Measurements from ENCODE around the gene KISS1.

KISS1 gene

DNA sequence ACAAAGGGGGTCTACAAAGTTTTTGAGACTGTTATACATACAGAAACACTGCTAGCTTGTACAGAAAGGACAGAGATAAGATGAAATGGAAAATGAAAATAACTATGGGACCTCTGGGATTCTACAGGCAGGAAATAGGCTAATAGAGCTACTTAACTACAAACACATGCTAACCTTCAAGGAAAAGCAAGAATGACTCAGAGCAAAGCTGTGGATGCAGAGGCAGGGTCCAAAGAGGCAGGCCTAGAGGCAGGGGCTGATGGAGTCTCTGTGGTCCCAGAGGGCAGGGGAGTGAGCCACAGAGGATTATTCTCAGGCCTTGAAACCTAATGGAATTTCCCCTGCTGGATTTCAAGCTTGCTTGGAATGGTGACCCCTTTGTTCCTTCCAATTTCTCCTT lies 36.2 kb upstream of the KISS1 start:
- no peak for DNase-seq (ENCODE audit: low read depth)
- TF ChIP-seq, protein P1, sequence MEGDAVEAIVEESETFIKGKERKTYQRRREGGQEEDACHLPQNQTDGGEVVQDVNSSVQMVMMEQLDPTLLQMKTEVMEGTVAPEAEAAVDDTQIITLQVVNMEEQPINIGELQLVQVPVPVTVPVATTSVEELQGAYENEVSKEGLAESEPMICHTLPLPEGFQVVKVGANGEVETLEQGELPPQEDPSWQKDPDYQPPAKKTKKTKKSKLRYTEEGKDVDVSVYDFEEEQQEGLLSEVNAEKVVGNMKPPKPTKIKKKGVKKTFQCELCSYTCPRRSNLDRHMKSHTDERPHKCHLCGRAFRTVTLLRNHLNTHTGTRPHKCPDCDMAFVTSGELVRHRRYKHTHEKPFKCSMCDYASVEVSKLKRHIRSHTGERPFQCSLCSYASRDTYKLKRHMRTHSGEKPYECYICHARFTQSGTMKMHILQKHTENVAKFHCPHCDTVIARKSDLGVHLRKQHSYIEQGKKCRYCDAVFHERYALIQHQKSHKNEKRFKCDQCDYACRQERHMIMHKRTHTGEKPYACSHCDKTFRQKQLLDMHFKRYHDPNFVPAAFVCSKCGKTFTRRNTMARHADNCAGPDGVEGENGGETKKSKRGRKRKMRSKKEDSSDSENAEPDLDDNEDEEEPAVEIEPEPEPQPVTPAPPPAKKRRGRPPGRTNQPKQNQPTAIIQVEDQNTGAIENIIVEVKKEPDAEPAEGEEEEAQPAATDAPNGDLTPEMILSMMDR (IDR thresholded peaks at IDR 0.05; ENCODE audit: control insufficient read depth, extremely low read depth, insufficient read depth), result no peak
- no peak overlapping the region for H3K4me3 ChIP-seq (ENCODE audit: low read depth, low read length)

DNA sequence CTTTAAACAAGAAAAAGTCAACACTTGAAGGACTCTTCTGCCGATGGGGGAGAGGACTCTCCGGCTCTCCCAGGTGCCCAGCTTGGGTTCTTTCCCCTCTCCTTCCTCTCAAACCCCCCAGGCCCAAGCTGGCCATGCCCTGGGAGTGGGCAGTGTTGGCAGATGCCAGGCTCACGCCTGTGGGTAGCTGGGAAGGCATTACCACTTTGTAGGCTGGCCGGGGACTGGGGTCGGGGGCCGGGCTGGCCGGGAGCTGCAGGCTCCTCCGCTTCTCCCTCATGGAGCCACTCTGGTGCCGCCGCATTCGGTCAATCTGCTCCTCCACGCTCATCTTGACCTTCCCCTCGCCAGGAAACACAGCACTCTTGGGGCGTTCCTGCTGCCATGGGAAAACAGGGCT lies 33.9 kb upstream of the KISS1 start:
- no peak overlapping the region for H3K4me3 ChIP-seq (ENCODE audit: low read depth, low read length)
- no peak for DNase-seq (ENCODE audit: low read depth)
- TF ChIP-seq, protein P1 (IDR thresholded peaks at IDR 0.05; ENCODE audit: control insufficient read depth, extremely low read depth, insufficient read depth), result no peak

DNA sequence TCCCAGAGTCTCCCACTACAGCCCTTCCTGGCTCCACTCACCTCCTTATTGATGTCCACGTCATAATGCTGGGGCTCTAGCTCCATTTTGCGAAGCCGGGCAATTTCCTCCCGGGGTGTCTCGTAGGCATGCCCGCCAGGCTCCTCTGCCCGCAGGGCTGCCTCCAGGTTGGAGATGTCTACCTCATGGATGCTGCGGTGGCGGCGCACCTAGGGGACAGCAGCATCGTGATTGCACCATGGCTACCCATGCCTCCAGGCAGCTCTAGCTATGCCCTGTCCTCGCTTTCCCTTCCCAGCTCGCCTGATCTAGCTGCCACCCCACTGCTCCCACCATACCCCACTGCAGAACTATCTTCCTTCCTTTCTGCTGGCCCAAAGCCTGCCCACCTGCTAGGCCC lies 32.6 kb upstream of the KISS1 start:
- no peak overlapping the region for H3K4me3 ChIP-seq (ENCODE audit: low read depth, low read length)
- no peak for DNase-seq (ENCODE audit: low read depth)
- TF ChIP-seq, protein P1 (IDR thresholded peaks at IDR 0.05; ENCODE audit: control insufficient read depth, extremely low read depth, insufficient read depth), result no peak

DNA sequence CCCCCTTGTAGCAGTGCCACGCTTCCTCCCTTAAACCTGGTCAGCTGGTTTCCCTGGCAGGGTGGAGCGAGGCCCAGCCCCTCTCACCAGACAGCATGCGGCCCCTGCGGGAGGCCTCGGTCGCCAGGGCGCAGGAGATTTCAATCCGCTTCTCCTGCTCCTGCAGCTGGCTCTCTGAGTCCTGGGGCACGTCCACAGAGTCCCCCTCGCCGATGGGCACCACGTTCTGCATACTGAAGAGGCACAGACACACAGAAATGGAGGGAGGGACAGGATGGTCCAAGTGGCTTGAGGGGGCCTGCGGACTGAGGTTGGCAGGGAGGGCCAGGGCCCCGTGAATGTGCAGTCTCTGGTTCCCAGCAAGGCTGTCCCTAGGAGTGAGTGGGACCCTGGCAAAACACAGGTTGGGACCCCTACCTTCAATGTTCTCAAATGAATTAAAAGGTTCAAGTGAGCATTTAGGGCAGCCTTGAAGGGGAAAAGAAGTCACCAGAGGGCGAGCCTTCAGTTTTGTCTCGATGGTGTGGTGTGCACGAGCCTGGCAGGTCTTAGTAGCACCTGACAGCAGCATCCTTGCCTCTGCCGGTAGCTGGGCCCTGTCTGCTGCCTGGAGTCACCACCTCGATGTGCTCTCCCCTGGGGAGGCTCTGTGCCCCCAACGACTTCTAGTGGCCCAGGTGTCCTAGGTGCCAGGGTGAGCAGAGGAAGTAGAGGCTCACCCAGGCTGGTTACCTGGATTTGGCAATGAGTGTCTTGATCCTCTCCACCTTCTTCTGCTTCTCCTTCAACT lies 31.9 kb upstream of the KISS1 start:
- H3K4me3 ChIP-seq (ENCODE audit: low read depth, low read length), result no peak overlapping the region
- DNase-seq (ENCODE audit: low read depth), result no peak
- TF ChIP-seq, protein P1 (IDR thresholded peaks at IDR 0.05; ENCODE audit: control insufficient read depth, extremely low read depth, insufficient read depth), result no peak

DNA sequence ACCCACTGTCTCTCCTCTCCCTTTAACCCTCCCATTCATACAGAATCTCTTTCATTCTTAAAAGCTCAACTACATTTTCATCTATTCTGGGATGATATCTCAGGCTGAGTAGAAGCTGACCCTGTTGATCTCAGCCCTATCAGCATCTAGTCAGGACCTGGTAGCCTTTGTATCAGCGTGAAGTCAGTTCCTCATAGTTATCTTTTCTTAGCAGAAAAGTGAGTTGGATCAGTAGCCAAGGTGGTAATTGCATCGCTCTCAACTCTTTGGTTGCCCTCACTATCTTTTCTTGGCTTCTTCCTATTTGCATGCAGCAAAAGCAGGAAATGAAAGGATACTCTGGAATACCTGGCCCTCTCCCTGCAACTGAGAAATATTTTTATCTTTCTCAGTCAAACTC lies 31.1 kb upstream of the KISS1 start:
- H3K4me3 ChIP-seq (ENCODE audit: low read depth, low read length), result no peak overlapping the region
- DNase-seq (ENCODE audit: low read depth), result no peak
- TF ChIP-seq, protein P1 (IDR thresholded peaks at IDR 0.05; ENCODE audit: control insufficient read depth, extremely low read depth, insufficient read depth), result no peak

DNA sequence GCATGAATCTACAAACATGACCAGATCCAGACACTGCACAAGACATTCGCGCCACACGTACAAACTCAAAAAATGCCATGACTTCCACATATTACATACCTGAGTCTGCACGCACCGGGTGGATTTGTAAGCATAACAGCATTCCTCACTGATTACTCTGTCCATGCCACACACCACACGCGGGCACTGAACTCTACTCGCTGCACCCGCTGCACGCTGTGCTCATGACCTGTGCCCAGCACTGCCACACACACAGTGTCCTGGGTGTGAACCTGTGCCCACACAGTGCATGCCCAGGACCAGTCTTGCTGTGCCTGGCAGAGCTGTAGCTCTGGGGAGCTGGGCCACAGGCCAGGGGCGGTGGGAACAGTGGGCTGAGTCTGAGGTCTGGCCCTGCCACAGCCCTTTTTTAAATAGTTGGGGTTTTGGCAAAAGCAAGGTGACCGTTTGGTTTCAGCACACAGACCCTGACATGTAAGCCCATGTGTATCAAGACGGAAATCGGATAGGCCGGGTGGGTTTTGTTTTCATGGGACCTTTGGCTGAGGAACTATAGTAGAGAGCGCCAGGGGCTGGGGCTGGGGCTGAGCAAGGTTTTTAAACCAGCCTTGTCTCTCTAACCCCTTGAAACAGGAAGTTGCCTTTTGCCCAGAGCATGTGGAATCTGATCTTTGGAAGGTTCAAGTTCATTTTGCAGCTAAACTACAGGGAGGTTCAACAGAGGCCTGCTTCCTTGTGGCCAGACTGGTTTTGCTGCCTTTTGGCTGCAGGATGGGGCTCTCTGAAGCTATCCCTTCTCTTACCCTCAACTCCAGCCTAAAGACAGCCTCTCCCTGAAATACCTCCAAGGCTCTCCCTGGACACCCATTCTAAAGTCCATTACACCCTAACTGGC lies 29.8 kb upstream of the KISS1 start:
- H3K4me3 ChIP-seq (ENCODE audit: low read depth, low read length), result no peak overlapping the region
- TF ChIP-seq, protein P1 (IDR thresholded peaks at IDR 0.05; ENCODE audit: control insufficient read depth, extremely low read depth, insufficient read depth), result no peak
- peak; percentile 18 for DNase-seq (ENCODE audit: low read depth)
